ENCODE results near the gene KCNJ14.

KCNJ14 gene

GRCh38 chr19:48502350-48503018 lies 47.1 kb downstream of the KCNJ14 start:
- WGBS, 2 donors (ENCODE audit: extremely low coverage in 2 of 2, insufficient read length in 2 of 2, insufficient replicate concordance in 1 of 2): no CpG with 5 or more reads among the region's 27 CpGs

GRCh38 chr19:48506138-48506733 lies 50.9 kb downstream of the KCNJ14 start:
- Histone ChIP-seq H3K4me1 (ENCODE audit: control insufficient read depth in 2 of 2, insufficient read depth in 1 of 2, low read depth in 1 of 2, low read length in 2 of 2) (peaks cover 0 to 11% of the 10 kb centered on the region in 2 donors), H4K91ac (ENCODE audit: low read depth, low read length, poor library complexity) (no peak overlapping the region), H2BK5ac (ENCODE audit: low read length) (no peak overlapping the region), H3K79me1 (ENCODE audit: low read depth, low read length) (peaks cover 1% of the 10 kb centered on the region), H4K8ac (ENCODE audit: low read depth, low read length) (no peak overlapping the region), H3K4ac (ENCODE audit: low read length) (no peak overlapping the region), H3K4me3 (ENCODE audit: low read length in 2 of 2) (no peak overlapping the region), H3K9me3 (replicated peaks in 1 of 2; ENCODE audit: control insufficient read depth in 2 of 2, insufficient read depth in 1 of 2, low read depth in 1 of 2, low read length in 2 of 2) (peaks cover 0 to 1% of the 10 kb centered on the region in 2 donors), H2BK120ac (ENCODE audit: low read depth, low read length) (no peak overlapping the region), H2BK12ac (ENCODE audit: low read length) (no peak overlapping the region), H2BK15ac (ENCODE audit: low read length) (no peak overlapping the region), H3K4me2 (ENCODE audit: insufficient read depth, low read length, poor library complexity, severe bottlenecking) (no peak overlapping the region), H3K14ac (ENCODE audit: low read length) (no peak overlapping the region), H3K27me3 (ENCODE audit: control insufficient read depth in 3 of 3, insufficient read depth in 3 of 3, low read depth in 1 of 3, low read length in 3 of 3) (peaks cover 0 to 21% (median 2%) of the 10 kb centered on the region in 3 experiments), H3K9ac (ENCODE audit: low read depth, low read length, poor library complexity) (no peak overlapping the region), H3K23ac (ENCODE audit: low read depth, low read length, poor library complexity) (no peak overlapping the region), H2AK5ac (ENCODE audit: low read depth, low read length) (no peak overlapping the region), H2AFZ (ENCODE audit: low read length) (no peak overlapping the region), H3K36me3 (replicated peaks in 1 of 2; ENCODE audit: control insufficient read depth in 2 of 2, insufficient read depth in 2 of 2, low read length in 2 of 2) (no peaks in the 10 kb centered on the region), H3K27ac (replicated peaks; ENCODE audit: low read length) (no peak overlapping the region), H3K18ac (ENCODE audit: low read length) (no peak overlapping the region)
- DNase-seq (ENCODE audit: low spot score): no peak
- WGBS, 2 donors (ENCODE audit: extremely low coverage in 2 of 2, insufficient read length in 2 of 2, insufficient replicate concordance in 1 of 2): no CpG with 5 or more reads among the region's 5 CpGs

More at GRCh38 chr19:48502350-48503018, 47.1 kb downstream of the KCNJ14 start:
- Histone ChIP-seq H3K36me3 (replicated peaks in 1 of 2; ENCODE audit: control insufficient read depth in 2 of 2, insufficient read depth in 2 of 2, low read length in 2 of 2) (no peaks in the 10 kb centered on the region), H2BK15ac (ENCODE audit: low read length) (peak overlapping the region; percentile 95), H2AK5ac (ENCODE audit: low read depth, low read length) (peak overlapping the region; percentile 1), H2BK12ac (ENCODE audit: low read length) (no peak overlapping the region), H3K18ac (ENCODE audit: low read length) (peak overlapping the region; percentile 97), H3K27ac (replicated peaks; ENCODE audit: low read length) (no peak overlapping the region), H3K14ac (ENCODE audit: low read length) (no peak overlapping the region), H4K8ac (ENCODE audit: low read depth, low read length) (no peak overlapping the region), H2AFZ (ENCODE audit: low read length) (peak overlapping the region; percentile 49), H3K4me1 (ENCODE audit: control insufficient read depth in 2 of 2, insufficient read depth in 1 of 2, low read depth in 1 of 2, low read length in 2 of 2) (peaks cover 0 to 12% of the 10 kb centered on the region in 2 donors), H2BK120ac (ENCODE audit: low read depth, low read length) (no peak overlapping the region), H3K27me3 (ENCODE audit: control insufficient read depth in 3 of 3, insufficient read depth in 3 of 3, low read depth in 1 of 3, low read length in 3 of 3) (peaks cover 0 to 34% (median 0%) of the 10 kb centered on the region in 3 experiments), H3K23ac (ENCODE audit: low read depth, low read length, poor library complexity) (peak overlapping the region; percentile 48), H3K4me2 (ENCODE audit: insufficient read depth, low read length, poor library complexity, severe bottlenecking) (peak overlapping the region; percentile 74), H4K91ac (ENCODE audit: low read depth, low read length, poor library complexity) (no peak overlapping the region), H3K9me3 (replicated peaks in 1 of 2; ENCODE audit: control insufficient read depth in 2 of 2, insufficient read depth in 1 of 2, low read depth in 1 of 2, low read length in 2 of 2) (peaks cover 0 to 1% of the 10 kb centered on the region in 2 donors), H3K79me1 (ENCODE audit: low read depth, low read length) (no peaks in the 10 kb centered on the region), H3K9ac (ENCODE audit: low read depth, low read length, poor library complexity) (peak overlapping the region; percentile 50), H3K4me3 (ENCODE audit: low read length in 2 of 2) (peak overlapping the region in 1 of 2 donors; percentile 77), H3K4ac (ENCODE audit: low read length) (peak overlapping the region; percentile 98), H2BK5ac (ENCODE audit: low read length) (peak overlapping the region; percentile 15)
- DNase-seq (ENCODE audit: low spot score): no peak

GRCh38 chr19:48507911-48508439 lies 52.6 kb downstream of the KCNJ14 start:
- Histone ChIP-seq H3K27me3 (ENCODE audit: control insufficient read depth in 3 of 3, insufficient read depth in 3 of 3, low read depth in 1 of 3, low read length in 3 of 3) (peaks cover 0 to 21% (median 12%) of the 10 kb centered on the region in 3 experiments), H3K27ac (replicated peaks; ENCODE audit: low read length) (no peak overlapping the region), H3K23ac (ENCODE audit: low read depth, low read length, poor library complexity) (no peak overlapping the region), H3K18ac (ENCODE audit: low read length) (no peak overlapping the region), H4K8ac (ENCODE audit: low read depth, low read length) (no peak overlapping the region), H2AK5ac (ENCODE audit: low read depth, low read length) (peak overlapping the region; percentile 87), H4K91ac (ENCODE audit: low read depth, low read length, poor library complexity) (no peak overlapping the region), H2AFZ (ENCODE audit: low read length) (no peak overlapping the region), H3K9ac (ENCODE audit: low read depth, low read length, poor library complexity) (peak overlapping the region; percentile 50), H3K14ac (ENCODE audit: low read length) (no peak overlapping the region), H3K4me2 (ENCODE audit: insufficient read depth, low read length, poor library complexity, severe bottlenecking) (no peak overlapping the region), H3K79me1 (ENCODE audit: low read depth, low read length) (peaks cover 1% of the 10 kb centered on the region), H2BK5ac (ENCODE audit: low read length) (no peak overlapping the region), H2BK12ac (ENCODE audit: low read length) (no peak overlapping the region), H3K4ac (ENCODE audit: low read length) (no peak overlapping the region), H2BK120ac (ENCODE audit: low read depth, low read length) (no peak overlapping the region), H3K4me3 (ENCODE audit: low read length in 2 of 2) (no peak overlapping the region), H3K36me3 (replicated peaks in 1 of 2; ENCODE audit: control insufficient read depth in 2 of 2, insufficient read depth in 2 of 2, low read length in 2 of 2) (no peaks in the 10 kb centered on the region), H3K4me1 (ENCODE audit: control insufficient read depth in 2 of 2, insufficient read depth in 1 of 2, low read depth in 1 of 2, low read length in 2 of 2) (peaks cover 4 to 10% of the 10 kb centered on the region in 2 donors), H2BK15ac (ENCODE audit: low read length) (peak overlapping the region; percentile 62), H3K9me3 (replicated peaks in 1 of 2; ENCODE audit: control insufficient read depth in 2 of 2, insufficient read depth in 1 of 2, low read depth in 1 of 2, low read length in 2 of 2) (no peaks in the 10 kb centered on the region)
- no CpG with 5 or more reads among the region's 7 CpGs for WGBS, 2 donors (ENCODE audit: extremely low coverage in 2 of 2, insufficient read length in 2 of 2, insufficient replicate concordance in 1 of 2)
- no peak for DNase-seq (ENCODE audit: low spot score)

Measured in neuronal stem cell (in vitro differentiated cells).